Gastroesophageal sphincter (tissue), 4 donors: ENCODE data around the gene ADGRG6. TPM values are rescaled to one million over a fixed set of nuclear protein-coding genes. Genes with fewer than 3 reads are reported as not detected.

Source experiments
- ATAC-seq: fragments of 150-250 bp; one replicate; pipeline ENCODE4 v1.9.1; 2016; ENCODE audit warnings: mild to moderate bottlenecking, moderate library complexity
- H3K27ac ChIP-seq, 4 donors: fragments of 200-600 bp; sonication (generic) in 3 of 4; 1 replicate in 3 of 4; 2 replicates in 1 of 4; pipeline ENCODE4 v1.5.1; 2016 to 2019
- H3K27me3 ChIP-seq: fragments of 200-600 bp; sonication (generic); one replicate; pipeline ENCODE4 v1.5.1; 2019
- H3K36me3 ChIP-seq, 2 donors: fragments of 200-600 bp; sonication (generic); one replicate each; pipeline ENCODE4 v1.5.1; 2019; ENCODE audit warnings: control low read depth in 1 of 2
- H3K4me1 ChIP-seq, 3 donors: fragments of 200-600 bp; sonication (generic); 1 replicate in 2 of 3; 2 replicates in 1 of 3; pipeline ENCODE4 v1.5.1; 2016 to 2019; ENCODE audit warnings: control low read depth in 2 of 3
- H3K4me3 ChIP-seq, 2 donors: fragments of 200-600 bp; sonication (generic); one replicate each; pipeline ENCODE4 v1.5.1; 2019; ENCODE audit warnings: mild to moderate bottlenecking in 1 of 2, moderate library complexity in 1 of 2
- H3K9me3 ChIP-seq, 3 donors: fragments of 200-600 bp; sonication (generic); one replicate each; pipeline ENCODE4 v1.5.1; 2017 to 2019; ENCODE audit warnings: control low read depth in 2 of 3
- CTCF ChIP-seq, 4 experiments: fragments of 200-600 bp in 2 of 4; fragments of 450-650 bp in 2 of 4; sonication (generic) in 1 of 4; IDR thresholded peaks; one replicate each; pipeline ENCODE4 v1.5.1; 2017 to 2019; ENCODE audit warnings: antibody characterized with exemption in 4 of 4, mild to moderate bottlenecking in 2 of 4, moderate library complexity in 2 of 4
- EP300 ChIP-seq: sonication (generic); formaldehyde crosslinking; IDR thresholded peaks from one replicate; pipeline ENCODE4 v1.6.1; 2017; ENCODE audit warnings: antibody characterized with exemption, mild to moderate bottlenecking
- POLR2A ChIP-seq, 2 donors: fragments of 450-650 bp; IDR thresholded peaks; one replicate each; pipeline ENCODE4 v1.6.1; 2017; ENCODE audit warnings: antibody characterized with exemption in 2 of 2, mild to moderate bottlenecking in 2 of 2, moderate library complexity in 1 of 2
- POLR2AphosphoS5 ChIP-seq: sonication (generic); formaldehyde crosslinking; IDR thresholded peaks from one replicate; pipeline ENCODE4 v1.6.1; 2017; ENCODE audit warnings: antibody characterized with exemption
- WGBS, 2 donors: methylation state at CpG; one replicate each; pipeline ENCODE4 v1.1.5; 2018; ENCODE audit warnings: low coverage in 1 of 2; 5-methylcytosine and 5-hydroxymethylcytosine counted together
- total RNA-seq, 4 donors: library from RNA; depleted of rRNA; stranded (reverse); fragments of >200 nt; gene quantifications; one replicate each; pipeline ENCODE4 v1.1.0, GENCODE V29; 2016

ADGRG6 gene
- total RNA-seq, 4 donors from 2014 or later: 8.3 to 14.4 (median 11.4) TPM

GRCh38 chr6:142404751-142405150, 102.9 kb downstream of the ADGRG6 start:
- 92 to 97% methylated on average over 3 of the region's 3 CpGs for WGBS, 2 donors
- H3K36me3 ChIP-seq: no peaks in the 10 kb centered on the region
- ATAC-seq: no peak

GRCh38 chr6:142406131-142406530, 104.3 kb downstream of the ADGRG6 start:
- H3K4me3 ChIP-seq: no peak overlapping the region
- WGBS, 2 donors: 63 to 73% methylated on average over 2 to 3 of the region's 3 CpGs
- no peaks in the 10 kb centered on the region for H3K36me3 ChIP-seq
- H3K4me1 ChIP-seq: no peaks in the 10 kb centered on the region
- no peaks in the 10 kb centered on the region for H3K27me3 ChIP-seq
- no peak for ATAC-seq
- no peak overlapping the region for H3K27ac ChIP-seq
- TF ChIP-seq CTCF (IDR thresholded peaks at IDR 0.05): no peak
- TF ChIP-seq POLR2AphosphoS5: no peak
- no peak for TF ChIP-seq POLR2A (IDR thresholded peaks at IDR 0.05)
- no peak for TF ChIP-seq EP300
- no peaks in the 10 kb centered on the region for H3K9me3 ChIP-seq

More at GRCh38 chr6:142404751-142405150, 102.9 kb downstream of the ADGRG6 start:
- H3K27ac ChIP-seq: no peak overlapping the region
- TF ChIP-seq EP300 (no peak), POLR2AphosphoS5 (no peak), POLR2A (IDR thresholded peaks at IDR 0.05) (no peak), CTCF (IDR thresholded peaks at IDR 0.05) (no peak)
- H3K27me3 ChIP-seq: no peaks in the 10 kb centered on the region
- H3K4me1 ChIP-seq: no peaks in the 10 kb centered on the region
- no peaks in the 10 kb centered on the region for H3K9me3 ChIP-seq
- no peak overlapping the region for H3K4me3 ChIP-seq

GRCh38 chr6:142407685-142408273, 106.0 kb downstream of the ADGRG6 start:
- WGBS, 2 donors: 41 to 45% methylated on average over 3 of the region's 3 CpGs
- Histone ChIP-seq H3K27me3 (no peaks in the 10 kb centered on the region), H3K9me3 (no peaks in the 10 kb centered on the region), H3K27ac (no peak overlapping the region), H3K4me1 (no peaks in the 10 kb centered on the region), H3K4me3 (no peak overlapping the region), H3K36me3 (no peaks in the 10 kb centered on the region)
- ATAC-seq: no peak
- TF ChIP-seq EP300: no peak
- no peak for TF ChIP-seq POLR2A (IDR thresholded peaks at IDR 0.05)
- TF ChIP-seq POLR2AphosphoS5: no peak
- no peak for TF ChIP-seq CTCF (IDR thresholded peaks at IDR 0.05)

GRCh38 chr6:142408409-142408808, 106.6 kb downstream of the ADGRG6 start:
- H3K4me3 ChIP-seq: no peak overlapping the region
- H3K27ac ChIP-seq: no peak overlapping the region
- no peaks in the 10 kb centered on the region for H3K36me3 ChIP-seq
- H3K27me3 ChIP-seq: no peaks in the 10 kb centered on the region
- no peaks in the 10 kb centered on the region for H3K9me3 ChIP-seq
- TF ChIP-seq POLR2A (IDR thresholded peaks at IDR 0.05) (no peak), EP300 (no peak), CTCF (IDR thresholded peaks at IDR 0.05) (no peak), POLR2AphosphoS5 (no peak)
- no peak for ATAC-seq
- no peaks in the 10 kb centered on the region for H3K4me1 ChIP-seq

- H3K4me1 ChIP-seq: no peaks in the 10 kb centered on the region
- no peaks in the 10 kb centered on the region for H3K27me3 ChIP-seq
- ATAC-seq: no peak
- no peak overlapping the region for H3K27ac ChIP-seq
- H3K36me3 ChIP-seq: no peaks in the 10 kb centered on the region
- WGBS, 2 donors: 24 to 40% methylated on average over 1 of the region's 1 CpG
- TF ChIP-seq POLR2AphosphoS5: no peak
- no peak overlapping the region for H3K4me3 ChIP-seq
- no peaks in the 10 kb centered on the region for H3K9me3 ChIP-seq
These were observed 108.0 kb downstream of the ADGRG6 start for GRCh38 chr6:142409794-142410193.
